ENCODE results near the gene BICD2. TPM values are rescaled to one million over a fixed set of nuclear protein-coding genes. Genes with fewer than 3 reads are reported as not detected.

The BICD2 gene
- total and polyA plus RNA-seq, 10 of the 15 experiments (the other 5 are each of a cell fraction or from before 2014, with no cell fraction given) = 5.3 to 25.5 (median 14.4) TPM

GRCh38 chr9:92737216-92737606 lies 27.4 kb downstream of the BICD2 start (continued):
- TF ChIP-seq ZBTB40 (IDR thresholded peaks at IDR 0.05; ENCODE audit: borderline replicate concordance) (no peak), NBN (IDR thresholded peaks at IDR 0.05) (no peak), NR2C1 (IDR thresholded peaks at IDR 0.05) (no peak), MTA3 (IDR thresholded peaks at IDR 0.05; ENCODE audit: borderline replicate concordance, low read length) (no peak), ZNF24 (IDR thresholded peaks at IDR 0.05) (no peak), BRCA1 (IDR thresholded peaks at IDR 0.05; ENCODE audit: low read depth, low read length) (no peak), NFYA (IDR thresholded peaks at IDR 0.05; ENCODE audit: borderline replicate concordance, low read depth, low read length) (no peak), TBL1XR1 (IDR thresholded peaks at IDR 0.05; ENCODE audit: low read depth, low read length) (no peak), USF2 (IDR thresholded peaks at IDR 0.05; ENCODE audit: borderline replicate concordance, low read depth, low read length) (no peak), RELB (IDR thresholded peaks at IDR 0.05; ENCODE audit: low read depth) (no peak), PKNOX1 (IDR thresholded peaks at IDR 0.05) (no peak)
